HG02642 (cell line): ENCODE data around the gene SMIM13.
A peak's percentile ranks its signal among the peaks of the same experiment; 100 is the strongest.

ENCODE experiments used
- ATAC-seq: cut with Tn5 transposase; IDR thresholded peaks from one replicate; pipeline ENCODE4 v1.9.1; 2021; ENCODE audit warnings: mild to moderate bottlenecking; ENCODE audit not compliant: unreplicated experiment, poor library complexity

The SMIM13 gene

DNA sequence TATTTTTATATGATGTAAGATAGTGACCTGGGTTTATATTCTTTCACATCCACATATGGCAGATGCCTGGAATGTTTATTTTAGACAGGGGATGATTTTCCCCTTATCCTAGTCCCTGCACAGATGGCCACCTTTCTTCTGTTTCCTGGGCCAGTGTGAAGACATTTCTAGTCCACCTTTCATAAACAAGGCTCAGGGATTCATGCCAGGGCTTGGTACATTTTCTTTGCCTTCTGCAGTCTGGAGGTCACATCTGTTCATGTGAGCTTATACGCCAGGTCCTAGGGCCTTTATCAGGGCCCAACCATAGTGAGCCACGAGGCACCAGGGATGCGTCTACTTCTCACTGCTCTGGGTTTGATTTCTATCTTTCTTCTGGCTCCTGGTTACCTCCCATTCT lies 55.9 kb downstream of the SMIM13 start:
- ATAC-seq: no peak

DNA sequence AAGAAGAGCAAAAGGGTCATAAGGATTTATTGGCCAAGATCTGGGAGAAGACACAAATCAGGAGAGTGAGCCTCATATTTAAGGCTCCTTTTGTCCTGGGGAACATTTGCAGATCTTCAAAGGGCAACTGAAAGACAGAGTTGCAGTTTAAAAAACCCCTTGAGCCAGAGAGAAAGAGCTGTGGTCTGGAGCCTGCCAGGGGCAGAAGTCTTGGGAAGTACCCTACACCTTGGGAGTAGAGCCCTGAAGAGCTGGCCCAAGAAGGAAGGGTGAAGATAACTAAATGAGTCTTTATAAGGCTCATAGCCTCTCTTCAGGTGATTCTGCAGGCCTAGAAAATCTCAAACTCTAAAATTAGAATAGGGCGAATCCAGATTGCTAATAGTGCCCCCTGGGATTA lies 57.9 kb downstream of the SMIM13 start:
- ATAC-seq: no peak

DNA sequence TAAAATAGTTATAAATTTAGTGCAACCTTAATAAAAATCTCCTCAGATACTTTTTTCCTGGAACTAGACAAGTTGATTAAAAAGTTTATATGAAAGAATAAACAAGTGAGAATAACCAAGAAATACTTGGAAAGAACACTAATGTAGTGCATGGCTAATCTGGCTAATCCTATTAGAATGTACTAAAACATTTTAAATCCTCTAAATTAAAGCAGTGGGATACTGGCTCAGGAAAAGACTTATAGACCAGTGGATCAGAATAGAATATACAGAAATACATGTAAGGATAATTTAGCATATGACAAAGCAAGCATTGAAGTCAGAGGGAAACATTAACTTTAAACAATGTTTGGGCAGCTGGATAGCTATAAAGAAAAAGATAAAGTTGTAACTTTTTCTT lies 58.9 kb downstream of the SMIM13 start:
- no peak for ATAC-seq

DNA sequence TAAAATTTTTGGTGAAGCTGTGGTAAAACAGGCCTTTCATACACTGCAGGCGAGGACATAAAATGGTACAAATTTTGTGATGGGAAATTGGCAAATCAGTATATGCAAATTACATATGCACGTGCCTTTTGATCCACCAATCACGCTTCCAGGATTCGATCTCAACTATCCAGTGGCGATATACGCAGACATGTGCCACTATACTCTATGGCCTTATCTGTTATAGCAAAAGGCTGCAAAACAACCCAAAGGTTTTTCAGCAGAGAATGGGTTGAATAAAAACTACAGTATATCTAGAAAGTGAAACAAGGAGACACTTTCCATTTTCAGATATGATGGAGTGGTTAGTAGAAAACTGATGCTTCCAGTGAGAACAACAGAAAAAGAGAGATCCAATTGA lies 59.8 kb downstream of the SMIM13 start:
- no peak for ATAC-seq

DNA sequence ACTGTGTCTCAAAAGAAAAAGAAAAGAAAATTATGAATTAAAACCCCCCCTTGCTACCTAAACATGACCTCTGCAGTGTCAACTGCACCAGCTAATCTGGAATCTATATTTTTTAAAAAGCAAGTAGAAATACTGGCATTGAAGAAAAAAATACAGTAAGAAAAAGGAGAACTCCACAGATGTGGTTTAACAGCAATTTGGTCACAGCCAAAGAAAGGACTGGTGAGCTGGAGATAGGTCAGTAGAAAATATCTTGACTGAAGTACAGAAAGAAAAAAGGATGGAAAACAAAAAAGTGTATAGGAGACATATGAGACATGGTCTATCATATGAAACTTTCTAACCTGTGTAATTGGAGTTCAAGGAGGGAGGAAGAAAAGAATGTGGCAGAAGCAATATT lies 62.0 kb downstream of the SMIM13 start:
- no peak for ATAC-seq

DNA sequence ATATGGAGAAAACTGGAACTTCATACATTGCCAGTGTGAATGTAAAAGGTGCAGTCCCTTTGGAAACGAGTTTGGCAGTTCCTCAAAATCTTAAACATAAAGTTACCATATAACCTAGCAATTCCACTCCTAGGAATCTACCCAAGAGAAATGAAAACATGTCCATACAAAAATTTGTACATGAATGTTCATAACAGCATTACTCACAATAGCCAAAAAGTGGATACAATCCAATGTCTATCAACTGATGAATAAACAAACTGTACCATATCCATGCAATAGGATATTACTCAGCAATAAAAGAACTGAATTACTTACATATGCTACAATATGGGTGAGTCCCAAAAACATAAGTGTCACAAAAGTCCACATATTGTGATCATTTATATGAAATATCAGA lies 66.6 kb downstream of the SMIM13 start:
- no peak for ATAC-seq

DNA sequence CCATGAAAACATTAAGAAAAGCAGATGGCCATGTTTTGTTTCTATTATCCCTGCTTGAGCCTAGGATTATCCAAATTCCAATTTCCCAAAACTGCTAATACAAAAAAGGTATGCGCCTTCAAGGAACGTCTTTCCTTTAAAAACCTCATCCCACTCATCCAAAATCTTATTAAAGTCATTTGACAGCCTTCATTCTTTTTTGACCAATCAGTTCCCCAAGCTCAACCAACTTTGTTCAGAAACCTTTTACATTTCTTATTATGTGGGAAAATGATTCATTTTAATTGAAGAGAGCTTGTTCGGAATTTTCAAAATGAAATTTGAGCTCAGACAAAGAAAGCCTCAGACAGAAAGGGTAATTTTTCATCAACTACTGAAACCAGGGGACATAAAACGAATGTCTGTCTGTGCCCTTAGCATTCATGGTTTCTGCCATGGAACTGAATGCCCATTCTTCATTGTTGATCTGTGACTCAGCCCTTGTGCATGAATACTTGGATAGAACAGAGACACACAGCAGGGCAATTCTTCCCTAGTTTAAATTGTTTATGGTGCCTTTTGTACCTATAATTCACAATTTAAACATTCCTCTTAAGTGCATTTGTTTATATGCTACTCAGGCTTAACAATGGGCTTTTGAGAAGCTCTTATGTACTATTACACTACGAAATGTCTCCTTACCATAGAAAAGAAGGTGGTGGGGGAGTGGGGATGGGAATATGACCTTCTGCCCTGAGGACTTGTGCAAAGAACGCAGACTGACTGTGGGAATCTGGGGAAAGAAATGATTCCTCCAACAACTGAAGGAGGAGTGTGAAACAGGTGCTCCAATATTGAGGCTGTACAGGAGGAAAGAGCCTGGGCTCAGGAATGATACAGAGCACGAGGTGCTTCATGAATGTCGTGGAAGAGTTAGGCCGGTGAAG lies 67.7 kb downstream of the SMIM13 start:
- no peak for ATAC-seq

DNA sequence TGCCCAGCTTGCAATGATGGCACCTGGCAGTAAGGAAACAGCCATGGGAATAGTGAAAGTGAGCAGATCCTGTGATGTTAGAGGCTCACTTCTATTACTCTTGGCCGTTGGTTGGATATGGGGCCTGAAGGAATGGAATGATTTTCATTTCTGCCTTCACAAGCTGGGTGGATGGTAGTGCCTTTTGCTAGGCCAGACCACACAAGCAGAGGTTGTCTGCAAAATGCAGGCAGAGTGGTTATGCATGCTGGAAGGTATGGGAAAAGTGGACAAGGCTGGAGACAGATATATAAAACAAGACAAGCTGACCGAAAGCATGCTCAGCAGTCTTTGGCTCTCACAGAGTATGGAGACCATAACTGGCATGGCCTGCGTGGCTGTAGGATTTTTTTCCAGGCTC lies 68.6 kb downstream of the SMIM13 start:
- ATAC-seq: no peak

DNA sequence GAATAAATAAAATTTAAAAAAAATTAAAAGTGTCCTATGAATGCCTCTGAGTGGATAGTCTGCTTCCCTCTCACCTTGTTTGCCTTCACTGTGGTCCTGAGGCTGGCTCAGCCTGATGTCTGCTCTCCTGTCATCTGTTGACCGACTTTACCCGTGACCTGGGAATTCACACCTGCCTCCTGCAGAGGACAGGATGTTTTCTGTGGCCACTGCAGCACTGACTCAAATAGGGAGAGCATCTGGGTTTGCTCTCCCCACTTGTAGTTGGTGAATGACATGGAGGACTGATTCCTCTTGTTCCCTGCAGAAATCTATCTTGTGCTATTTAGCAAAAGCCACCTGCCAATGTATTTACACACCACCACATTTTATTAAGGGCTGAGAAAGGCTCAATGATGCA lies 70.3 kb downstream of the SMIM13 start:
- ATAC-seq: no peak

DNA sequence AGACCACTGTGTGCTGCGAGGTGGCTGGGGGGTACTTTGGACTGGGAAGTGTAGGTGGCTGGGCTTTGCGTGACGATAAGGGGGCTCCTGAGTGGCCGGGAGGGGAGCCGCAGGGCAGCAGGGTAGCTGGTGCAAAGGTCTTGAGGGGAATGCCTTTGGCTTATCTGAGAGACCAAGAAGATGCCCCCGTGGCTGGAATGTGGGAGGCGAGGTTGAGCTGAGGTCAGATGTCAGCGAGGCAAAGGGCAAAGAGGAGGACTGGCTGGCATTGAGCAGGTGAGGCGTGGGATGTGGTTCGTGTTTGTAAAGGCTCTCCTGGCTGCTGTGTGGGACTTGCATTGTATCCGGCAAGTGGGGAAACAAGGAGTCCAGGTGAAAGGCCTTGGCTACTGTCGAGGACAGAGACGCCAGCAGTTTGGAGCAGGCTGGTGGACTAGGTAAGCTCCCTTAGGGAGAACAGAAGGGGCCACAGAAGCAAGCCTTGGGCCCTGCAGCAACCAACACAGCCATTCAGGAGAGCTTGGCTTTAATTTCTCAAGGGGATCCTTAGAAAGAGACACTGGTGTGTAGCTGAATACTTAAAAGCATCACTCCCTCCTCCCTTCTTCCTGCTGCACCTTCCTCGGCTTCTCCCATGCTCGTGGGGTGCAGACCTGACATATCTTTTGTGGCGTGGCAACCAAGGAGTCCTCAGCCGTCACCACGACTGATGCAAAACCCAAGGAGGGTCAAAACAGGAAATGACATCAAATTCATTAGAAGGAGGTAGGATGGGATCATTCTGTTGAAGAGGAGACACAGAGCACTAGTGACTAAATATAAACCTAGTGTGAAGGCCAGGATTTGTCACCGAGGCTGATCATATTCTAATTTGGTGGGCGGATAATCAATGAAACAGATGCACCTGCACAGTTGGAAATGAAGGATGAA lies 71.3 kb downstream of the SMIM13 start:
- ATAC-seq: no peak

DNA sequence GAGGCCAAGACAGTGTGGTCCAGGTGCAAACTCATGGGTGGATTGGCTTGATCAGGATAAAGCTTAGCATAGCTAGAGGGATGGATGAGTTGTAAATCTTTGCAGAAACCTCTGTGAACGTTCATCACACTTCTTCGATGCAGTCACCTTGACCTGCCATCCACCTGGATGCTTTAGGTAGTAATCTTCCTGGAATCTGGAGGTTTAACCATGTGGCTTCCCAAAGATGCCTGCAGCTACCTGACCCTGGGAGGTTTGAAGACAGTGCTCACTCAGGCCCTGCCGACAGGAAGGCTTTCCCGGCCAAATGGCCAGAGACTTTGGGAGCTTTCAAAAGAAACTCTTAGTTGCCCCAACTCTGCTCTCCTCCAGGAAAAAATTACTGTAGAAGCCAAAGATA lies 73.3 kb downstream of the SMIM13 start:
- ATAC-seq: no peak

DNA sequence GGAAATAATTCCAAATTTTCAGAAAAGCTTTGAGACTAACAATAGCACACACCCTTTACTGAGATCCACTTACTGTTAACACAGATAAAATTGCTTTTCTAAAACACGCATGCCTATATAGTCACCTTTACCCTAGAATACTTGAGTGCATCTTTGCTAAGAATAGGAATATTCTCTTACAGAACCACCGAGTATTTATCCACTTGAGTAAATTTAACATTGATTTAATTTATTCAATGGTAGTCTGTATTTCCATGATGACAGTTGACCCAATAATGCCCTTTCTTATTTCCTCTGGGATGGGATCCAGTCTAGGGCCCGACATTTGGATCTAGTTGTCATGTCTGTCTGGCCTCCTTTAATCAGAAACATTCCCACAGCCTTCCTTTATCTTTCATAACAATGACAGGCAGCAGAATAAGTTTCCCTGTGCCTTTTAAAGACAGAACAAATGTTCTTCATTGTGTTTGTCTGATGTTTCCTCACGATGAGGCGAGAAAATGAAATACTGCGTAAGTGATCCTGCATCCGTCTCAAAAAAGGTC lies 74.5 kb downstream of the SMIM13 start:
- no peak for ATAC-seq

DNA sequence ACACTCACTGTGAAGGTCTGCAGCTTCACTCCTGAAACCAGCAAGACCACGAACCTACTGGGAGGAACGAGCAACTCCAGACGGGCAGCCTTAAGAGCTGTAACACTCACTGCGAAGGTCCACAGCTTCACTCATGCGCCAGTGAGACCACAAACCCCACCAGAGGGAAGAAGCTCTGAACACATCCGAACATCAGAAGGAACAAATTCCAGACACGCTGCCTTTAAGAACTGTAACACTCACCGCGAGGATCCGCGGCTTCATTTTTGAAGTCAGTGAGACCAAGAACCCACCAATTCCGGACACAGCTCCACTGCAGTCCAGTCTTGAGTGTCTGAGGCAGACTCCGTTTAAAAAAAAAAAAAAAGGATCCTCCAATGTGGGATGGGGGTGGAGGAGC lies 78.3 kb downstream of the SMIM13 start:
- no peak for ATAC-seq

DNA sequence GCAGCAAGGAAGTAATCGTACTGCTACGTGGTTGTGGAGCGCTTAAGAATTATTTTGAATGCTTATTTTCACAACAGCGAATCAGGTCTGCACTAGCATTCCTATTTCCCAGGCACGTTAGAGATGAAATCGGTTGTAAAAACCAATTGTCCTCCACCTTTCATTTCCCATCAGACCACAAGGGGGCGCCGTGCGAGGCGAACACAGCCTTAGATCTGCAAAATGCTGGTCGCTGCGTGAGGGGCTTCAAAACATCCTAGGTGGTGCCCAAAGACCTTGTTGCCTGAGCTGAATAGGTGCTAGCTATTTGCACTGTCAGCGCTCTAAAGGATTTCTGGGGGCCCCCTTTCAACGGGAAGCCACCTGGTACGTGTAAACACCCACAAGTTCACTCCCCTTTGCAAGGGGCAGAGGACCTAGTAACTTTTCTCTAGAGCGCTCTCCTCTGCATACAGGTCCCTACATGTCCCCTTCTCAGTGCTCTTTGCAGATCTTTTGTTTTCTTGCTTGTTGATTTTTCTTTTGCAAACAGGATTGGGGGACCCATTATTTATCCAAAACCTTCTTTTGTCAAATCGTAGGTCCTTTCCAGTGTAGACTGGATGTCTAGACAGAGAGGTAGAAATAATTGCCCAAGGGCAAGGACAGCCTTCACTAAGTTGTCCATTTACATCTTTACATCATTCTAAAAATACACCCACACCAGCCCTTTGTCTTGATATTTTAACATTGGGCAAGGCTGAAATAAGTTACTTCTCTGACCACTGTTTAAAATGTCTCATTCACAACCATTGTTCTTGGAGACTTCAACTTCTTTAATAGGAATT lies 79.1 kb downstream of the SMIM13 start:
- peak; percentile 46 for ATAC-seq

DNA sequence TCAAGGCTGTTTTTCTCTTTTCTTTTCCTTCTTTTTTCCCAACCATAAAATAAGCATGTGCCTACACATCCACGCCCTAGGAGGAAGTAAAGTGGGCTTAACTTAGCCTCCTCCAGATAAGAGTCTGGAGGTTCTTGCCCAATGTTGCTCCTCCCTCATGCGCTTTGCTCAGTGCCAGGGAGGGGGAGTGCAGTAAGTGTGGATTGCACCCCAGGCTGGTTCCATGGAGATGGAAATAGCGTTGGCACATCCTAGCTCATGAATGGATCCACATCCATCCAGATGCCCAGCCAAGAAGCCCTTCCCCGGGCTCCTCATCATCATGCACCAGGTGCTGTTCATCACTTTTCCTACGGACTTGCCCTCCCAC lies 80.6 kb downstream of the SMIM13 start:
- ATAC-seq: no peak

DNA sequence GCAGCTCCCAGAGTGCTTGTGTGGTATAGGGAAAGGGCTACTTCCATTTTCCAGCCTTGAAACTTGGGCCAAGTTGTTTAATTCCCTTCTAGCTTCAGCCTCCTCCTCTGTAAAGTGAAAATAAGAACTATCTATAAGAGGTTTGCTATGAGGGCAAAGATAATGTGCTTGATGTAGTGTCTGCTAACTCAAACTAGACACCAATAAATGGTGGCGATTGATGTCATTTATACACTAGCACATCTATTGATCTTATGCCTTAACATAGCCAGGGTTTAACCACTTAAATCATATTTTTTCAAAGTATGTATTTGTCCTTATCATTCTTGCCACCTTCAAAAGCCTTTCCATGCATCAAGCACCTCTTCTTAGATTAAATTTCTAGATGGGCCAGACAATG lies 83.6 kb downstream of the SMIM13 start:
- no peak for ATAC-seq

DNA sequence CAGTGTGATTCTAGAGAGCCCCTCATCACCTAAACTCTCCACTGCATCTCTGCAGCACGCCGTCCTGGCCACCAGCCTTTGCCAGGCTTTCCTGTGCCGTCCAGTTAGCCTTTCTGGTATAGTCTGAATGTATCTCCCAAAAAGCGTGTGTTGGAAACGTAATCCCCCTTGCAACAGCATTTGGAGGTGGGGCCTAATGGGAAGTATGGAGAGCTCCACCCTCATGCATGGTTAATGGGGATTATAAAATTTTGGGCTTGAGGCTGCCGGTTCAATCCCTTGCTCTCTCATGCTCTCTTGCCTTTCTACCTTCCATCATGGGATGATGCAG lies 85.4 kb downstream of the SMIM13 start:
- no peak for ATAC-seq

DNA sequence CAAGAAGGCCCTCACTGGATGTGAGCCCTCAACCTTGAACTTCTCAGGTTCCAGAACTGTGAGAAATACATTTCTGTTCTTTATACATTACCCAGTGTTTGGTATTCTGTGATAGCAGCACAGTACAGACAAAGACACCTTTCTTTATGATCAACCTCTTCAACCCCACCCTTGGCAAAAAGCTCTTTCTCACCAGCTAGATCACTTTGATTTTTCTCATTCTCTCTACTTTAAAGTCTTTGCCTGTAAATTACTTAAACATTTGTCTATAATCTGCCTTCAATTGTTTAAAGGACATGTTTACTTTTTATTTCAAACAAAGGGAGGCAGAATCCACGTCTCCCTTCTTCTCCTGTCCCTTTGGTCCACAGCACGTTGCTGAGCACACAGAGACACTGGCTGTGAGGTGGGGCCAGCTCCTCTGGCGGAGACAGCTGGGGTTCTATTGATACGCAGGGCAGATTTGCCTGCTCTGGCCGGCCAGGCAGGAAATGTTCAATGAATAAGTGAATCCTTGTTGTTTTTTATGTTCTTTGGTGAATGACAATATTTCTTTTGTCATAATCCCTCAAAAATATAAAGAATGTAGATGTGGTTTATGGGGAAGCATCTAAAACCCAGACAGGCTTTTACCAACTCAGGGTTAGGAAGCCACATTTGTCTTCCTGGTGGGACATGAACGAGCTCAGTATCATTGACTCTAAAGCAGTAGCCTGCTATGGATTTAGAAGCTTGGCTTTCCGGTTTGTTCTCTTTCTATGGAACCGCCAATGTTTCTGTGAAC lies 86.0 kb downstream of the SMIM13 start:
- ATAC-seq: no peak

DNA sequence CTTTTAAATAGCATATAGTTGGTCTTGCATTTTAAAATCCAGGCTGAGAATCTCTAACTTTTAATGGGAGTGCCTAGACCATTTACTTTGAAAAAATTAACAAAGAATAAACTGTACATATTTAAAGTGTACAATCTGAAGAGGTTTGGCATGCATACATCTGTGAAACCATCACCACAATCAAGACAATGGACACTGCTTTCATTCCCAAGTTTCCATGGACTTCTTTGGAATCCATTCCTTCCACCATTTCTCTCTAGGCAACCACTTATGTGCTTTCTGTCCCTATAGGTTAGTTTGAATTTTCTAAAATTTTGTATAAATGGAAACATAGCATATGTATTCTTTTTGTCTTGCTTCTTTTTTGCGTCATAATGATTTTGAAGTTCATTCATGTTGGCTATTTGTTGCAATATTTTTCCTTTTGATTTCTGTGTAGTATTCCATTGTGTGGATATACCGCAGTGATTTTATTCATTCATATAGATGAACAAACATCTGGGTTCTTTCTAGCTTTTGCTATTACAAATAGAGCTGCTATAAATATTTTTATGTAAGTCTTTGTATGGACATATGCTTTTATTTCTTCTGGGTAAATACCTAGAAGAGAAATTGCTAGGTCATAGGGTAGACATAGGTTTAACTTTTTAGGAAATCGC lies 88.0 kb downstream of the SMIM13 start:
- ATAC-seq: no peak
